Liver (tissue), 3 donors: ENCODE data around the gene DCHS2.

Source experiments
- CTCF ChIP-seq: fragments of 150-350 bp; IDR thresholded peaks from 2 replicates; pipeline ENCODE4 v1.5.1; 2017; ENCODE audit warnings: improper control_type of control experiment, low read depth, low read length; ENCODE audit not compliant: missing input control
- GABPA ChIP-seq, 2 donors: IDR thresholded peaks in 1 of 2; conservative IDR thresholded peaks in 1 of 2; 2 replicates each; pipeline ENCODE4 v1.6.1; 2016; ENCODE audit warnings: antibody characterized with exemption in 2 of 2, mild to moderate bottlenecking in 1 of 2, moderate library complexity in 1 of 2
- HNF4A ChIP-seq, 2 donors: conservative IDR thresholded peaks; 2 replicates each; pipeline ENCODE4 v1.6.1; 2016; ENCODE audit warnings: antibody characterized with exemption in 2 of 2, mild to moderate bottlenecking in 2 of 2
- MAX ChIP-seq: IDR thresholded peaks from 2 replicates; pipeline ENCODE4 v1.6.1; 2016; ENCODE audit warnings: antibody characterized with exemption
- RAD21 ChIP-seq, 2 donors: IDR thresholded peaks; 2 replicates each; pipeline ENCODE4 v1.6.1; 2016; ENCODE audit warnings: antibody characterized with exemption in 2 of 2, mild to moderate bottlenecking in 2 of 2
- TAF1 ChIP-seq: conservative IDR thresholded peaks from 2 replicates; pipeline ENCODE4 v1.6.1; 2016; ENCODE audit warnings: antibody characterized with exemption, mild to moderate bottlenecking
- TF ChIP-seq, protein P1 (sequence below): IDR thresholded peaks from 2 replicates; pipeline ENCODE4 v1.6.1; 2016; ENCODE audit warnings: antibody characterized with exemption
- donor health status: healthy.
- donor health status: healthy.

- no peak for TF ChIP-seq CTCF
- TF ChIP-seq GABPA (IDR thresholded peaks at IDR 0.05 in 1 of 2, conservative IDR thresholded peaks at IDR 0.05 in 1 of 2) = no peak
- TF ChIP-seq HNF4A (conservative IDR thresholded peaks at IDR 0.05) = no peak
- TF ChIP-seq, protein P1, sequence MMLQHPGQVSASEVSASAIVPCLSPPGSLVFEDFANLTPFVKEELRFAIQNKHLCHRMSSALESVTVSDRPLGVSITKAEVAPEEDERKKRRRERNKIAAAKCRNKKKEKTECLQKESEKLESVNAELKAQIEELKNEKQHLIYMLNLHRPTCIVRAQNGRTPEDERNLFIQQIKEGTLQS = no peak
- TF ChIP-seq MAX = no peak
- no peak for TF ChIP-seq RAD21 (IDR thresholded peaks at IDR 0.05)
- no peak for TF ChIP-seq TAF1
These were observed 181.0 kb downstream of the DCHS2 start for GRCh38 chr4:154310578-154310977.
